ENCODE measurements around the gene SLC37A1.

SLC37A1 gene

DNA sequence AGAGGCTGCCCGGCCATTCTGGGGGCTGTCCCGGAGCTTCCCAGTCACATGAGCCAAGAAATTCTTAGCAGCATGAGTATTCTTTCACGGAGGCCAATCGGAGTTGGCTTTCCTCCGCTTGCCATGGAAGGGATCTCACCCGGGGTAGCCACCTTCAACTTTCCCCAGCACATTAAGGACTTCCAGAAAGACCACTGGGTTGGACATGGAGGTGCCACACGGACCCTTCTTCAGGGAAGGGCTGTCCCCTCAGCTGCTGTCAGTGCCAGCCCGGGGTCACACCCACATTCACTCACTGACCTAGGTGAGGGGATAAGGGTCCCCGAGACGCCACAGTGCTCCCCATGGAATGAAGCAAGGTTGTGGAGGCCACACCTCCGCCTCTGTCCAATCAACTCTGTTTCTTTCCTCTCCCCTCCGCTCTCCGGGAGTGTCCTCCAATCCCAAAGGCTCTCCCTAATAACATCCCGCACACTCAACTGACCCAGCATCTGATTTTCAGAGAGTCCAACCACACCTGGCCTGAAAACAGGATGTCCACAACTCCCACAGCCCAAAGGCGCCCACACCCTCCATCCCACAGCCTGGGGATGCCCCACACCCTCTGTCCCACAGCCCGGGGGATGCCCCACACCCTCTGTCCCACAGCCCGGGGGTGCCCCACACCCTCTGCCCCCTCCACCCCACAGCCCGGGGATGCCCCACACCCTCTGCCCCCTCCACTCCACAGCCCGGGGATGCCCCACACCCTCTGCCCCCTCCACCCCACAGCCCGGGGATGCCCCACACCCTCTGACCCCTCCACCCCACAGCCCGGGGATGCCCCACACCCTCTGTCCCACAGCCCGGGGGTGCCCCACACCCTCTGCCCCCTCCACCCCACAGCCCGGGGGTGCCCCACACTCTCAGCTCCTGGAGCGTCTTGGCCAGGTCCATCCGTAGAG lies 37.0 kb upstream of the SLC37A1 start:
- TF ChIP-seq SPI1 (IDR thresholded peaks at IDR 0.05; ENCODE audit: borderline replicate concordance, low read depth) (no peak), GABPA (IDR thresholded peaks at IDR 0.05; ENCODE audit: low read depth) (no peak), POLR2AphosphoS5 (IDR thresholded peaks at IDR 0.05; ENCODE audit: low read depth) (no peak)
- TF ChIP-seq, protein P1, sequence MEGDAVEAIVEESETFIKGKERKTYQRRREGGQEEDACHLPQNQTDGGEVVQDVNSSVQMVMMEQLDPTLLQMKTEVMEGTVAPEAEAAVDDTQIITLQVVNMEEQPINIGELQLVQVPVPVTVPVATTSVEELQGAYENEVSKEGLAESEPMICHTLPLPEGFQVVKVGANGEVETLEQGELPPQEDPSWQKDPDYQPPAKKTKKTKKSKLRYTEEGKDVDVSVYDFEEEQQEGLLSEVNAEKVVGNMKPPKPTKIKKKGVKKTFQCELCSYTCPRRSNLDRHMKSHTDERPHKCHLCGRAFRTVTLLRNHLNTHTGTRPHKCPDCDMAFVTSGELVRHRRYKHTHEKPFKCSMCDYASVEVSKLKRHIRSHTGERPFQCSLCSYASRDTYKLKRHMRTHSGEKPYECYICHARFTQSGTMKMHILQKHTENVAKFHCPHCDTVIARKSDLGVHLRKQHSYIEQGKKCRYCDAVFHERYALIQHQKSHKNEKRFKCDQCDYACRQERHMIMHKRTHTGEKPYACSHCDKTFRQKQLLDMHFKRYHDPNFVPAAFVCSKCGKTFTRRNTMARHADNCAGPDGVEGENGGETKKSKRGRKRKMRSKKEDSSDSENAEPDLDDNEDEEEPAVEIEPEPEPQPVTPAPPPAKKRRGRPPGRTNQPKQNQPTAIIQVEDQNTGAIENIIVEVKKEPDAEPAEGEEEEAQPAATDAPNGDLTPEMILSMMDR (IDR thresholded peaks at IDR 0.05; ENCODE audit: insufficient read depth, low read length), result no peak
- TF ChIP-seq, protein P2, sequence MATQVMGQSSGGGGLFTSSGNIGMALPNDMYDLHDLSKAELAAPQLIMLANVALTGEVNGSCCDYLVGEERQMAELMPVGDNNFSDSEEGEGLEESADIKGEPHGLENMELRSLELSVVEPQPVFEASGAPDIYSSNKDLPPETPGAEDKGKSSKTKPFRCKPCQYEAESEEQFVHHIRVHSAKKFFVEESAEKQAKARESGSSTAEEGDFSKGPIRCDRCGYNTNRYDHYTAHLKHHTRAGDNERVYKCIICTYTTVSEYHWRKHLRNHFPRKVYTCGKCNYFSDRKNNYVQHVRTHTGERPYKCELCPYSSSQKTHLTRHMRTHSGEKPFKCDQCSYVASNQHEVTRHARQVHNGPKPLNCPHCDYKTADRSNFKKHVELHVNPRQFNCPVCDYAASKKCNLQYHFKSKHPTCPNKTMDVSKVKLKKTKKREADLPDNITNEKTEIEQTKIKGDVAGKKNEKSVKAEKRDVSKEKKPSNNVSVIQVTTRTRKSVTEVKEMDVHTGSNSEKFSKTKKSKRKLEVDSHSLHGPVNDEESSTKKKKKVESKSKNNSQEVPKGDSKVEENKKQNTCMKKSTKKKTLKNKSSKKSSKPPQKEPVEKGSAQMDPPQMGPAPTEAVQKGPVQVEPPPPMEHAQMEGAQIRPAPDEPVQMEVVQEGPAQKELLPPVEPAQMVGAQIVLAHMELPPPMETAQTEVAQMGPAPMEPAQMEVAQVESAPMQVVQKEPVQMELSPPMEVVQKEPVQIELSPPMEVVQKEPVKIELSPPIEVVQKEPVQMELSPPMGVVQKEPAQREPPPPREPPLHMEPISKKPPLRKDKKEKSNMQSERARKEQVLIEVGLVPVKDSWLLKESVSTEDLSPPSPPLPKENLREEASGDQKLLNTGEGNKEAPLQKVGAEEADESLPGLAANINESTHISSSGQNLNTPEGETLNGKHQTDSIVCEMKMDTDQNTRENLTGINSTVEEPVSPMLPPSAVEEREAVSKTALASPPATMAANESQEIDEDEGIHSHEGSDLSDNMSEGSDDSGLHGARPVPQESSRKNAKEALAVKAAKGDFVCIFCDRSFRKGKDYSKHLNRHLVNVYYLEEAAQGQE (IDR thresholded peaks at IDR 0.05; ENCODE audit: insufficient replicate concordance, low read depth), result no peak
- H3K27me3 ChIP-seq (ENCODE audit: insufficient read depth, poor library complexity, severe bottlenecking), result no peaks in the 10 kb centered on the region
- no peak overlapping the region for H3K27ac ChIP-seq (replicated peaks)
- H3K4me3 ChIP-seq (replicated peaks; ENCODE audit: insufficient read depth, low read length), result no peak overlapping the region
- no peak for DNase-seq (ENCODE audit: low read depth in 1 of 2, low spot score in 1 of 2)

DNA sequence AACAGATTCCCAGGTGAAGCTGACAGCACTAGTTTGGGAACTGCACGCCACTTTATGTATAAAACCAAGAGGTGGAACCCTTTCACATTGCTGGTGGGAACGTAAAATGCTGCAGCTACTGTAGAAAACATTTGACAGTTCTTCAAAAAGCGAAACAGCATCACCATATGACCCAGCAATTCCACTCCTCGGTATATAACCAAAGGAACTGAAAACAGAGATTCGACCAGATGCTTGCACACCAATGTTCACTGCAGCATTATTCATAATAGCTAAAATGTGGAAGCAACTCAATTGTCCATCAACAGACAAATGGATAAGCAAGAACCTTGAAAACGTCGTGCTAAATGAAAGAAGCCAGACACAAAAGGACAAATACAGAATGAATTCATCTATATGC lies 35.1 kb upstream of the SLC37A1 start:
- no peak for DNase-seq (ENCODE audit: low read depth in 1 of 2, low spot score in 1 of 2)
- TF ChIP-seq POLR2AphosphoS5 (IDR thresholded peaks at IDR 0.05; ENCODE audit: low read depth) (no peak), GABPA (IDR thresholded peaks at IDR 0.05; ENCODE audit: low read depth) (no peak), SPI1 (IDR thresholded peaks at IDR 0.05; ENCODE audit: borderline replicate concordance, low read depth) (no peak)
- TF ChIP-seq, protein P2 (IDR thresholded peaks at IDR 0.05; ENCODE audit: insufficient replicate concordance, low read depth), result no peak
- TF ChIP-seq, protein P1 (IDR thresholded peaks at IDR 0.05; ENCODE audit: insufficient read depth, low read length), result no peak
- Histone ChIP-seq H3K27ac (replicated peaks) (no peak overlapping the region), H3K27me3 (ENCODE audit: insufficient read depth, poor library complexity, severe bottlenecking) (no peaks in the 10 kb centered on the region), H3K4me3 (replicated peaks; ENCODE audit: insufficient read depth, low read length) (no peak overlapping the region)

DNA sequence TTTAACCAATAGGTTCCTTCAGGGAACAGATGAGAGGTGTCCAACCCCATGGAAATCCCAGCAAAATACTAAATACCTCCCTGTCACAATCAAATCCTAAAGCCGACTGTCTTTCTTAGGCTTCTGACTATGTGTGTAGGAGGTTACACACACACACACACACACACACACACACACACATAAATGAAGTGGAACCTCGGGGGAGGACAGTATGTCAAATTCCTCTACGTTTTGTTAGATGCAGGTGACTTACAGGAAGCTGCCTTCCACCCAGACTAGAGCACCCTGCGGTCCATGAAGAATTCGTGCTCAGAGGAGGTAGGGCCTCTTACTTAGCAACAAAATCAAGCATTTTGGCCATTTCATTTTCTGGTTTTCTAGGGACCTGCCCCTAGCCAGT lies 34.1 kb upstream of the SLC37A1 start:
- H3K27me3 ChIP-seq (ENCODE audit: insufficient read depth, poor library complexity, severe bottlenecking), result no peaks in the 10 kb centered on the region
- no peak for DNase-seq (ENCODE audit: low read depth in 1 of 2, low spot score in 1 of 2)
- no peak overlapping the region for H3K4me3 ChIP-seq (replicated peaks; ENCODE audit: insufficient read depth, low read length)
- no peak overlapping the region for H3K27ac ChIP-seq (replicated peaks)
- no peak for TF ChIP-seq POLR2AphosphoS5 (IDR thresholded peaks at IDR 0.05; ENCODE audit: low read depth)
- no peak for TF ChIP-seq SPI1 (IDR thresholded peaks at IDR 0.05; ENCODE audit: borderline replicate concordance, low read depth)
- TF ChIP-seq, protein P2 (IDR thresholded peaks at IDR 0.05; ENCODE audit: insufficient replicate concordance, low read depth), result no peak
- TF ChIP-seq, protein P1 (IDR thresholded peaks at IDR 0.05; ENCODE audit: insufficient read depth, low read length), result no peak
- TF ChIP-seq GABPA (IDR thresholded peaks at IDR 0.05; ENCODE audit: low read depth), result no peak
